Measurements from ENCODE around the gene PLCB2.

Gene PLCB2

DNA sequence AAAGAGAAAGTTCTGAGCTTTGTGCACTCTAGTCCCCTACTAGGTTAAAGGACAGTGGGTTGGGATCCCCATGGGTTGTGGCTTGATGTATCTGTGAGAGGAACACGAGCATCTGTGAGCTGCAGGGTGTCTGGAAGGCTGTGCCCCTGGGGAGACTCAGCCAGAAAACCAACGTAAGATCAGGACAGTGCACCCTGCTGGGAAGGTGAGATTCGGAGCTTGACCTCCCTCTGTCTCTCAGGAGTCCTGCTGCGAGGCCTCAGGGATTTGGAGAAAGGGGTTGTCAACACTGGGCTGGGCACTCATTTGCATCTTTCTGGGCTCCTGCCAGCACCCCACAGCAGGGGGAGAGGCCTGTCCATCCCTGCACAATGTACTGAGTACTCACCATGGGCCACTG lies 40.1 kb downstream of the PLCB2 start:
- DNase-seq, result no peak

DNA sequence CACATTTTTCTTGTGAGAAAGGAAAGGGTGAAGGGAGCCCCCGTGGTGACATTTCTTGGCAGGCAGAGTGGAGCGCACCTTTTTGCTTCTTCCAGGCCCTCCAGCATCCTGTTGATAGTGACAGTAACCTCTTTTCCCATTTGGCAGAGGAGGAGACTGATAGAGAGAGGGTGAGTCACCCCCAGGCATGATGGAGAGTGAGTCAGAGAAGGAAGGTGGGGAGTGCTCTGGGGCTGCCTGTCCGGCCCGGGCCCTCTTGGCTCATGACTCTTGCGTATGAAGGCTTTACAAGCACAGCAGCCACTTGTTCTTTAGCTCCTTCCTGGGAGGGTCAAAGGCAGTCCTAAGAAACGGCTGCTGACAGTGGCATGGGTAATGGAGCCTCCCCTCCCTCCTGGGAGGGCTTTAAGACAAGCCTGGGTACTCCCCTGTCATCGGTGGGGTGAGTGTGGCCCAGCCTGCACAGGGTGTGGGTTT lies 40.9 kb downstream of the PLCB2 start:
- no peak for DNase-seq

DNA sequence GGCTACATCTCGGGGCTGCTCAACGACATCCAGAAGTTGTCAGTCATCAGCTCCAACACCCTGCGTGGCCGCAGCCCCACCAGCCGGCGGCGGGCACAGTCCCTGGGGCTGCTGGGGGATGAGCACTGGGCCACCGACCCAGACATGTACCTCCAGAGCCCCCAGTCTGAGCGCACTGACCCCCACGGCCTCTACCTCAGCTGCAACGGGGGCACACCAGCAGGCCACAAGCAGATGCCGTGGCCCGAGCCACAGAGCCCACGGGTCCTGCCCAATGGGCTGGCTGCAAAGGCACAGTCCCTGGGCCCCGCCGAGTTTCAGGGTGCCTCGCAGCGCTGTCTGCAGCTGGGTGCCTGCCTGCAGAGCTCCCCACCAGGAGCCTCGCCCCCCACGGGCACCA lies 41.9 kb downstream of the PLCB2 start:
- DNase-seq, result no peak

- DNase-seq, result no peak
Observed at GRCh38 chr15:40265355-40265754, 42.4 kb downstream of the PLCB2 start.

GRCh38 chr15:40264321-40265153 lies 43.2 kb downstream of the PLCB2 start:
- DNase-seq, result no peak

DNA sequence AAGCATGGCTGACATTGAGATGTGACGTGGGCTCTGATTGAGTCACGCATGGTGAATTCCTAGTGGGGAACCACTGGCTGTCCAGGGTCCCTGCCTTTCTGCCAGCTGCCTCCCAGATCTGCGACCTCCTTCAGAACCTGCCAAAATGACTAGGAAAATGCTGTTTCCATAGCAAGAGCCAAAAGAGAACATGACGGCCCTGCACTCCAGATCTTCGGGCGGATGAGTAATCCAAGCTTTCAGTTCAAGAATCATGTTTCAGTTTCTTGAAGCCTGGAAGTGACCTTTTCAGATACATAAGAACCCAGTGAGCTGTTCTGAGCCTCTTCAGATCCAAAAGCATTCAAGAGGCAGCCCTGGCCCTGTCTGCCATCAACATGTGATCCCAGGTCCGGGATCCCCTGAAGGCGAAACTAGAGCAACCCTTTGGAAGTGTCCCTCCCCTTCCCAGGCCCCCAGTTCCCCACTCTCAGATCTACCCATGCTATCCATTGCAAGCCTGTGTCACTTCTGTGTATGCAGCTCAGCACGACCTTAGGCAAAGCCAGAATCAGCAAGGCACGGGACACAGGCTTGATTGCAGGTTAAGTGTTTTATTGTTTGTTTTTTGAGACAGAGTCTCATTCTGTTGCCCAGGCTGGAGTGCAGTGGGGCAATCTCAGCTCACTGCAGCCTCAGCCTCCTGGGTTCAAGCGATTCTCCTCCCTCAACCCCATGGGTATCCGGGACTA lies 44.5 kb downstream of the PLCB2 start:
- no peak for DNase-seq

DNA sequence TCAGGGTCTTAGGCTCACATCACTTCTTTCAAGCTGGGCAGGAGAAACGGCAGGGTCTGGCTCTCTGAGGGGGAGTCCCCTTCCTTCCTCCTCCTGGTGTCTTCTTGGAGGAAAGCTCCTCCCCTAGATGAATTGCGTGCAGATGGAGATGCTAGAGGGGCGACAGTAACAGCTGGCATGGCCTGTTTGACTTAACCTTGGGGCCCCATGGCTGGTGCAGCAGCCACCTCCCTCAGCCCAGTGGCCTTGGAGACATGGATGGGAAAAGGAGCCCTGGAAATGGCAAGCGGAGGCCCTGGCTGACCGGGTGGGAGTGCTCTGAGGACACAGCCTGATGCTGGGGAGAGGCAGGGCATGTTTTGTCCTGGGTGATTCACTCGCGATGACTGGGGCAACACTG lies 48.7 kb downstream of the PLCB2 start:
- DNase-seq, result no peak

- DNase-seq, result no peak
Observed at GRCh38 chr15:40258544-40258943, 49.2 kb downstream of the PLCB2 start.

GRCh38 chr15:40257656-40258450 lies 49.9 kb downstream of the PLCB2 start:
- no peak for DNase-seq

DNA sequence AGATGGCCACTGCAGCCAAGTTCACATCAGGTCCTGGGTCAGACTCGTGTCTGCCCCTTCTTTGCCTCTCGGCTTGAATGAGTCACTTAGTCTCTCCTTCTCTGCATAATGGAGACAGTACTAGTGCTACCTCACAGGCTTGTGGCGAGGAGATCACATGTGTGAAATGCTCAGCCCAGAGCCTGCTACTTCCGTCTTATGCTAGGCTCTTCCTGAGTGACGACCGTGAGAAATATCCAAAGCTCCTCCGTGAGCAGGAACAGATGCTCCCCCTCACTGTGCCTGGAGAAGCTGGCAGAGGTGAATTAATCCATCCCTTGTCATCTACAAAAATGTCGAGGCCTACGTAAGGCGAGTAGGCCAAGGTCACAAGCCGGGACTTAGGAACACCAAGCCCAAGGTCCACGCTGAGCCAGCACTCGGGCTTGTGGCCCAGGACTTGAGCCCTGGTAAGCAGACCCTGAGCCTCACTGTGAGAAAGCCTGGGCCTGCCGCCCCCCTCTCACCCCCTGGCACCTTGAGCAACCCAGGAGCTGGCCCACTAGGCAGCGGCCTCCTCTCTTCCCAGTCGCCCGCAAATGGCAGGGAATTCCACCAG lies 51.0 kb downstream of the PLCB2 start:
- DNase-seq, result no peak

GRCh38 chr15:40255033-40255432 lies 52.7 kb downstream of the PLCB2 start:
- no peak for DNase-seq

DNA sequence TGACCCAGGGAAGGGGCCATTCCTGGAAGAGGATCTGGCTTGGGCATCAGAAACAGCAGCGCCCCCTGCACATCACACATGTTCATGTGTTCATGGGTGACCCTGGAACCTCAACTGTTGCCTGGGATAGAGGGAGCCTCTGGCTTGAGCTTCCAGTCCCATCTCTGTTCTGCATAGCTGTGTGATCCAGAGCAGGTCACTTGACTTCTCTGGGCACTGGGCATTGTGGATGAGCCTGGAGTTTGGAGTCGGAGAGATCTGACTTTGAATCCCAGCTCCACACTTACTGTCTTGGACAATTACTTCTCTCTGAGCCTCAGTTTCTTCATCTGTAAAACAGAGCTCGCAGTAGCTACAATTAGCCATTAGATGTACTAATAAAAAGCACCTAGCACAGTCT lies 53.3 kb downstream of the PLCB2 start:
- no peak for DNase-seq

DNA sequence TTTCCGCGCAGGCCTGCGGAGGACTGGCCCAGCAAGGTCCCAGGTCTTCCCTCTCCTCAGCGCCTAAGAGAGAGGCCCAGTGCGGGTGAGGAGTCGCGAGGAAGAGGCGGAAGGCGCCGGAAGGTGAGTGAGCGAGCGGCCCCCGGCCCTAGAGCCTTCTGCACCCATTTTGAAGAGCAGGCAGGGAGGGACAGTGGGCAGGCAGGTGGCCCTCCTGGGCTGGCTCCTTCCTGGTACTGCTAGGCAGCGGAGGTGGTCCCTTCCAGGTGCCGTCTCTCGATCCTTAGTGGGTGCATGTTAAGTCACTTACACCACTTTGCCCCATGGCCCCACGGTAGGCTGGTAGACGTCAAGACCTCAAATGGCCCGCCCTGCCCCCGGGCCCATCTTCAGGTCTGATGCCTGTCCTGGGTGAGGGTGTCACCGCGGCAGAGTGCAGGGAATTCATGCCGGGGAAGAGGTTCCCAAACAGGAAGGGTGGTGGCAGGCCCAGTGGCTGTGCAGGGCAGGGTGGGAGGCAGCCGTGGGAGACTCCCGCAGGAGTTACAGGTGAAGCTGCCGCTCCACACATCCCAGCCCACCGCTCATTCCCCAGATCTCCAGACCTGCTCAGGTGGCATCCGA lies 54.5 kb downstream of the PLCB2 start:
- no peak for DNase-seq

GRCh38 chr15:40252438-40253166 lies 55.1 kb downstream of the PLCB2 start:
- no peak for DNase-seq

- no peak for DNase-seq
Observed at GRCh38 chr15:40252141-40252437, 55.6 kb downstream of the PLCB2 start.

- DNase-seq, result no peak
Observed at GRCh38 chr15:40251486-40252140, 56.1 kb downstream of the PLCB2 start.

DNA sequence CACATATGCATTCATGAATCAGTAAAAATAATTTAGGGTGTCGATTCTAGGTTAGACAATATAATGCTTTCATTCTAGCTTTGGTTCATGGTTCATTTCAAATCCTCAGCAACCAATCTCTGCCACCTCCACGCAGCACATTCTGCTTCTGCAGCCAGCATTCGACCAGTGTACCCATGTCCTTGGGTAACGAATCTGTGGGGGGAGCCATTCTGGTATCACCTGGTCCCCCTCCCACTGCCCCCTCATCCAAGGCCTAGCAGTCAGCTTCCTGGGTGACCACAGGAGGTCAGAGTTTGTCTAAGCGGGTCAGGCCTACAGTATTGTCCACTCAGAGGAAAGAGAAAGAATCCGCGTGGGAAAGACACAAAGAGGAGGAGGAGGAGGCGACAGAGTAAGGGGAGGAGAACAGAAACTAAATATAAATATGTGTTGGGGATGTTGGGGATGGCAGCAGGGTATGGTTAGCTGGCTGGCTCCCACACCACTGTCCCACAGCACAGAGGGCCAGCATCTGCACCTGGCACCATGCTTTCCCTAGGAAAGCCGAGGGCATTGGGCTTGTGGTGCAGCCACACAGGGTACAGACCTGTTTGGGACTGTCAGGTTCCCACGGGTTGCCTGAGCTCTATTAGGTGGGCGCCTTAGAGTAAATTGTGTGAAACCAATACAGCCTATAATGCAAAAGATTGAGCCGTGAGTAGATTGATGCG lies 56.8 kb downstream of the PLCB2 start:
- DNase-seq, result no peak

DNA sequence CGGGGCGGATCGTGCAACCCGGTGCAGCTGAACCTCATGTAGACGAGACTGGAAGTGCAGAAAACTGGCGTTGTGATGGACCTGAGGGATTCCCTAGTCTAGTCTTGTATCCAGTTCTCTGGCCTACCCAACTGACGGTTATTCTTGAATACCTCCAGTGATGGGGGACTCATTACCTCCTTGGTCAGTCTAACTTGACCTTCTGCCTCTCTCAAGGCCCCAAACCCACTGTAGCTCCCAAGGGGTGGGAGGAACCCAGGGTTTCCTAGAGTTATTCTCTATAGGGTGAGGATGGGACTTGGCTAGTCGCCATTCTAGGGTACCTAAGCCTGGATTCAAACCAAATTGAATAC lies 57.5 kb downstream of the PLCB2 start:
- no peak for DNase-seq

DNA sequence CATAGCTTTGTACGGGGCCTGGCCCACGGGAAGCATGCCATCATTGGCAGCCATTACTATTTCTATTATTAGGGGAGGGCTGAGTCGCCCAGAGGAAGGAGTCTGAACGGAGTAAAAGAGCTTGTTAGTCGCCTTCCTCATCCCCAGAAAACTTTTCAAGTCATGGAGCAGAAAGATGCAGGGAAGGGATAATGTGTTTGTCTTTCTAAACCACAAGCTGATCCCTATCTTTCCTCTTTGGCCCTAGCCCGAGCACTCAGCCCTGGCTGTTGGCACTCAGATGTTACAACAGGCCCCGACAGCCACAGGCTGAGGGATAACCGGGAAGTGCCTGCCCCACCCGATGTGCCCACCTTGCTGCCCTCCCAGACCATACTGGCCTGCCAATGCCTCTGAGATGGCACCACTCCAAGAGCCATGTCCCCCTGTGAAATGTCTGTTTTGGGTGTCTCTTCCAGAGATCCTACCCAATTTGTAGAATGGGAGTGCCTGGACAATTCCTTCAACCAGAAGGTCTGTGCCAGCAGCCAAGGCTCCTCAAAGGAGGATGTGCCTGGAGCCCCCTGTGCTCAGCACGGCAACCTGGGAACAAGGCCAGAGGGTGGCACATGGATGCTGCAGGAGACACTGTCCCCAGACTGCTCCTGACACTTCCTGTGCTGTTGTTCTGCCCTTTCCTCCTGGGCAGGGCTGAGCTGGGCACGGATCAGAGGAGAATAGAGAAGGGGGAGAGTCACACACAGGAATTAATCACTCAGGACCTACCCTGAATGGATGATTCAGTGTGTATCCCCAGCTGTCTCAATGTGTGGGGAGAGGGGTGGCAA lies 58.0 kb downstream of the PLCB2 start:
- no peak for DNase-seq
